Measurements from ENCODE around the gene ZCWPW1.

ZCWPW1 gene

DNA sequence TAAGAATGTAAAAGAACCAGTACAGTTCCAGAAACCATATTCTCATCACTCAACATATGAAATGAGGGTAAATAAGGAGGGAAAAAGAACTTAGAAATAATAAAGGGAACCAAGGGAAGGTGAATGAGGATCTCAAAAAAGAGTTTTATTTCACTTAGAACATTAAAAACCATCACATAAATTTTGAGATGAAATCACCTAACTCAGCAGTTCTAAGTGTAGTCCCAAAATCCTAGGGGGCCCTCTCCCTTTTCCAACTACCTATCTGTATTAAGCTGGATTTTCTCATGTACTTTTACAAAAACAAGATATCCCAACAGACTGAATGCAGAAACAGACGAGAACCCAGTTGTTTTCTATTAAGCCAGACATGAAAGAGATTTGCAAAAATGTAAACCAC lies 3.2 kb downstream of the ZCWPW1 start:
- DNase-seq (ENCODE audit: low read depth), result no peak
- no peak overlapping the region for H3K4me3 ChIP-seq (ENCODE audit: low read depth, low read length)
- TF ChIP-seq MYC (IDR thresholded peaks at IDR 0.05; ENCODE audit: low read depth, low read length) (no peak), MAX (IDR thresholded peaks at IDR 0.05; ENCODE audit: low read depth, low read length) (no peak), POLR2A (IDR thresholded peaks at IDR 0.05; ENCODE audit: extremely low read depth, insufficient read length) (no peak)
- TF ChIP-seq, protein P1, sequence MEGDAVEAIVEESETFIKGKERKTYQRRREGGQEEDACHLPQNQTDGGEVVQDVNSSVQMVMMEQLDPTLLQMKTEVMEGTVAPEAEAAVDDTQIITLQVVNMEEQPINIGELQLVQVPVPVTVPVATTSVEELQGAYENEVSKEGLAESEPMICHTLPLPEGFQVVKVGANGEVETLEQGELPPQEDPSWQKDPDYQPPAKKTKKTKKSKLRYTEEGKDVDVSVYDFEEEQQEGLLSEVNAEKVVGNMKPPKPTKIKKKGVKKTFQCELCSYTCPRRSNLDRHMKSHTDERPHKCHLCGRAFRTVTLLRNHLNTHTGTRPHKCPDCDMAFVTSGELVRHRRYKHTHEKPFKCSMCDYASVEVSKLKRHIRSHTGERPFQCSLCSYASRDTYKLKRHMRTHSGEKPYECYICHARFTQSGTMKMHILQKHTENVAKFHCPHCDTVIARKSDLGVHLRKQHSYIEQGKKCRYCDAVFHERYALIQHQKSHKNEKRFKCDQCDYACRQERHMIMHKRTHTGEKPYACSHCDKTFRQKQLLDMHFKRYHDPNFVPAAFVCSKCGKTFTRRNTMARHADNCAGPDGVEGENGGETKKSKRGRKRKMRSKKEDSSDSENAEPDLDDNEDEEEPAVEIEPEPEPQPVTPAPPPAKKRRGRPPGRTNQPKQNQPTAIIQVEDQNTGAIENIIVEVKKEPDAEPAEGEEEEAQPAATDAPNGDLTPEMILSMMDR (IDR thresholded peaks at IDR 0.05; ENCODE audit: low read depth, low read length), result no peak

DNA sequence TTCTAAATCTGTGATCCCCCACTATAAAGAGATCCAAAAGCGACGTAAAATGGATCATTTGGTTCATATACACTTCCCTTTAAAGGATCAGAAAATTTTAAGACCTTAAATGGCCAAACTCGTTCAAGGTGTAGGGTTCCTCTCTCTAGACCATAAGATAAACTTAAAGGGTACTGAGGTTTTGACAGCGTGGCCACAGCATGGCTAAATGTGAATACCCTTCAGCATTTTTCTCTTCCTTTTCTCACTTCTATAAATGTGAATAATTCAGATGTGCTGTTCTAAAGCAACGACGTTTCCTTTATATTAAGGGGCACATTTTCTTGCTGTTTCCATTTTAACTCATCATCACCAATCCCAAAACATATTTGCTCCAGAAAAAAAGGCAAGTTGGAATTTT lies 5.2 kb downstream of the ZCWPW1 start:
- H3K4me3 ChIP-seq (ENCODE audit: low read depth, low read length), result no peak overlapping the region
- no peak for TF ChIP-seq POLR2A (IDR thresholded peaks at IDR 0.05; ENCODE audit: extremely low read depth, insufficient read length)
- TF ChIP-seq, protein P1 (IDR thresholded peaks at IDR 0.05; ENCODE audit: low read depth, low read length), result no peak
- TF ChIP-seq MYC (IDR thresholded peaks at IDR 0.05; ENCODE audit: low read depth, low read length), result no peak
- TF ChIP-seq MAX (IDR thresholded peaks at IDR 0.05; ENCODE audit: low read depth, low read length), result no peak
- DNase-seq (ENCODE audit: low read depth), result no peak

DNA sequence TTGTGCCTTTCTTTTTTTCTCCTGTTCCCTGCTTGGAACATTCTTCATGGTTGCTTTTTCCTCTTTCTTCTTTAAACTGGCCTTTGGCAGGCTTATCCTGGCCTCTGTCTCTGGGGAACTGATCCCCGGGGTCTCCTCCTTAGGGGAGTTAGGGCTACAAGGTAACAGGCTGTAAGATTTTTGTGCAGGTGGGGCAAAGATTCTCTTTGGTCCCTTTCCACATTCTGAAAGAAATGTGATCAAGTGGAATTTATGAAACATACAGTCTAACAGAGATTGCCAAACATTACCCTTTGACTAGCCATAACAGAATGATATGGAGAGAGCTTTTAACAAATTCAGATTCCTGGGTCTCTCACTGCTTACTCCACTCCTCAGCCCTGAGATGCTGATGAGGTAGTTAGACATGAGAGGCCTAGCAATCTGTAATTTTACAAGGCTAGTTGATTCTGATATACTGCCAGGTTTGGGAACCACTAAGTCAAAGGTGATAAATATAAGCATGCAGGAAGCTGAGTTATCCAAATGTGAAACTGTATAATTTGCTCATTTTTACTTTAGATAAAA lies 8.8 kb downstream of the ZCWPW1 start:
- no peak for DNase-seq (ENCODE audit: low read depth)
- no peak for TF ChIP-seq MAX (IDR thresholded peaks at IDR 0.05; ENCODE audit: low read depth, low read length)
- no peak for TF ChIP-seq POLR2A (IDR thresholded peaks at IDR 0.05; ENCODE audit: extremely low read depth, insufficient read length)
- TF ChIP-seq, protein P1 (IDR thresholded peaks at IDR 0.05; ENCODE audit: low read depth, low read length), result no peak
- no peak for TF ChIP-seq MYC (IDR thresholded peaks at IDR 0.05; ENCODE audit: low read depth, low read length)

DNA sequence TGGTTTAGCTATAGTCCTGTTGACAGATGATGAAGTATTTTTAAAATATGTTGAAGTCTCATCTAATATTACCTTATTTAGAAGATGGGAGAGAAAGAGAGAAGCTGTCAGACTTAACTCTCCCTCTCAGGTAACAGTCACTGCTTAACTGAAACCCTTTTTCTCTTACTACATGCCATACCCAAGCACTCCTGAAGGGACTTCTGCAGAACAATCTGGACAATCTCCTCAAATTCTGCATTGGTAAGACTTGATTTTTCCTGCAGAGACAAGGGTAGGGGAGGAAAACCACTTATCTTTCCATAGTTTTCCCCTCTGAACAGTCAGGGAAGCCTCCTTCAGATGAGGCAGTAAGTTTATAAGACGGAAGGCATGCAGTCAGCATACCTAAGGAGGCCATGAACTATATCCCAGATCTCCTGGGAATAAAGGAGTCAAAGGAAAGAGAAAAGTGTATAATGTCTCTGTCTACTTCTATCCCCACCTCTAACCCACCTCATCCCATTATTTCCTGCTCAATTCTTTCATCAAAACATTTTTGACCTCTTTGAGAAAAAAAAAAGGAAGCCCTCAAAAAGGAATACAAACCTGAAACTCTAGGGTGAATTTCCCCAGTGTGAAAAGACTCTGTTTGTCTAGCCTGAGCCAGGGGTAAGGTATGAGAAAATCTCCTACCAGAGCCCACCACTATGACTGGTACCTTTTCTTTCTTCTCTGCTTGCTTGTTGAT lies 9.4 kb downstream of the ZCWPW1 start:
- TF ChIP-seq MAX (IDR thresholded peaks at IDR 0.05; ENCODE audit: low read depth, low read length) (no peak), POLR2A (IDR thresholded peaks at IDR 0.05; ENCODE audit: extremely low read depth, insufficient read length) (no peak)
- TF ChIP-seq, protein P1 (IDR thresholded peaks at IDR 0.05; ENCODE audit: low read depth, low read length), result no peak
- DNase-seq (ENCODE audit: low read depth), result no peak

More for the DNA sequence above, 8.8 kb downstream of the ZCWPW1 start:
- no peak overlapping the region for H3K4me3 ChIP-seq (ENCODE audit: low read depth, low read length)

GRCh38 chr7:100415448-100415847 lies 13.1 kb downstream of the ZCWPW1 start:
- no peak for DNase-seq (ENCODE audit: low read depth)
- H3K4me3 ChIP-seq (ENCODE audit: low read depth, low read length), result no peak overlapping the region
- TF ChIP-seq MAX (IDR thresholded peaks at IDR 0.05; ENCODE audit: low read depth, low read length) (no peak), POLR2A (IDR thresholded peaks at IDR 0.05; ENCODE audit: extremely low read depth, insufficient read length) (no peak), MYC (IDR thresholded peaks at IDR 0.05; ENCODE audit: low read depth, low read length) (no peak)
- TF ChIP-seq, protein P1 (IDR thresholded peaks at IDR 0.05; ENCODE audit: low read depth, low read length), result no peak

More for the DNA sequence above, 9.4 kb downstream of the ZCWPW1 start:
- H3K4me3 ChIP-seq (ENCODE audit: low read depth, low read length), result no peak overlapping the region
